ENCODE results near the gene ADAM17. TPM values are rescaled to one million over a fixed set of nuclear protein-coding genes. Genes with fewer than 3 reads are reported as not detected.
"Not testable (repeated sequence)": the region's sequence is repeated elsewhere in the genome, so short reads cannot be mapped to it uniquely, and the experiment has no call there.

Gene ADAM17
- polyA plus RNA-seq (ENCODE audit: low read depth in 6 of 6) = 10 to 100 TPM in 5 of 6 donors, 1 to 10 TPM in 1; 9.1 to 23.8 (median 21.3) TPM

DNA sequence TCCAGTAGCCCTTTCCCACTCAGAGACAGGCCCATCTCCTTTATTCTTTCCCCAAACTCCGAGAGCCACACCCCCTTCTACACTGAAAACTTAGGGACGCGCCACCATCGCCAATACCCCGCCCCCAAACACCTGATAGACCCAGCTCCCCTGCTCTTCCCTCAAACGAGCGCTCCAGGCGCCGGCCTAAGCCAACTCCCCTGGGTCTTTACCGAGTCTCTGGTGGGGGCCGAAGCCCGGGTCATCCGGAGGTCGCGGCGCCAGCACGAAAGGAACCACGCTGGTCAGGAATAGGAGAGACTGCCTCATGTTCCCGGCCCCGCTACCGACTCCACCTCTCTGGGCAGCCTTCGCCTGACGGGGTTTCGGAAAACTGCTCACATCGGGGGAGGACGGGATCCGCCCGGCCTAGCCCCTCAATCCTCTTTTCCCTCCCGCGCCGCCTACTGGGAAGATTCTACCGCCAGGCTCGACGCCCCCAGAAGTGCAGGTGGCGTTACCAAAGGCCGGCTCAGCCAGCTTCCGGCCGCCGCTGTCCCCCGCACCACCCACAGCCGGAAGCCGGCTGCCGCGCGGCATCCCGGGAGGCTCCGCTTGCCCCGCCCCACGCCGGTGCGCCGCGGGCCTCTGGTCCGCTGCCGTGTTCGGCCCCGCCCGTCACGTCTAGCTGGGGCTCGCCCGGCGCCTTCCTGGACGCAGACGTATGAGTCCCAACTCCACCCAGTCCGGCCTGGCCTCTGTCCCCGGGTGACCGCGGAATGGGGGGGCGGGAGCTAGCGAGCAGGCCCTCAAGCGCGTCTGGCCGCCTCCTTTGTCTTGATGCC is at the start of gene ADAM17:
TSS of gene ADAM17 (minus strand) at position 534 of the 824 bp plus-strand sequence. CDS start at position 309, 225 bp downstream.
- peak; percentile 92 for DNase-seq
- ATAC-seq (ENCODE audit: low read depth in 2 of 2) = peak; percentile 92
- no peaks in the 10 kb centered on the region for H3K27me3 Mint-ChIP-seq
- H3K27ac Mint-ChIP-seq = peak within 1 kb of the TSS; percentile 91 to 99 (median 98)
- peaks cover 42 to 65% (median 51%) of the 10 kb centered on the region in 3 donors for H3K4me1 Mint-ChIP-seq
- no peaks in the 10 kb centered on the region for H3K9me3 Mint-ChIP-seq
- peak within 1 kb of the TSS; percentile 92 to 99 (median 97) for H3K4me3 Mint-ChIP-seq
- H3K36me3 Mint-ChIP-seq = no peaks in the 10 kb centered on the region

GRCh38 chr2:9602412-9602811 is 46.8 kb upstream of the ADAM17 start:
- H3K9me3 Mint-ChIP-seq = peaks cover 0 to 15% (median 9%) of the 10 kb centered on the region in 7 donors
- peak overlapping the region in 1 of 6 donors; percentile 73 for H3K27ac Mint-ChIP-seq
- ATAC-seq (ENCODE audit: low read depth in 2 of 2) = no peak
- no peaks in the 10 kb centered on the region for H3K27me3 Mint-ChIP-seq
- H3K4me3 Mint-ChIP-seq = no peak overlapping the region
- no peak for DNase-seq
- H3K36me3 Mint-ChIP-seq = peaks cover 20 to 25% of the 10 kb centered on the region in 2 donors
- peaks cover 29 to 58% (median 50%) of the 10 kb centered on the region in 3 donors for H3K4me1 Mint-ChIP-seq

DNA sequence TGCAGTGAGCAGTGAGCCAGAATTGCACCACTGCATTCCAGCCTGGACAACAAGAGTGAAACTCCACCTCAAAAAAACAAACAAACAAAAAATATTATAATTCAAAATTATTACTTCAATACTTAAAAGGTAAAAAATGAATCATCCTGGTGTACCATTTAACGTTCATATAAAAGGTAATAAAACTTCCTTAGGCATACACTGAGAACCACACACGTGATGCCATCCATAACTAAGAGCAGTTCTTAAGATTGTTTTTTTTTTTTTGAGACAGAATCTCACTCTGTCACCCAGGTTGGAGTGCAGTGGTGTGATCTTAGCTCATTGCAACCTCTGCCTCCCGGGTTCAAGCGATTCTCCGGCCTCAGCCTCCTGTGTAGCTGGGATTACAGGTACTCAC is 45.8 kb upstream of the ADAM17 start:
- peaks cover 0 to 15% (median 9%) of the 10 kb centered on the region in 7 donors for H3K9me3 Mint-ChIP-seq
- H3K4me3 Mint-ChIP-seq = no peak overlapping the region
- ATAC-seq (ENCODE audit: low read depth in 2 of 2) = no peak
- H3K27me3 Mint-ChIP-seq = no peaks in the 10 kb centered on the region
- H3K36me3 Mint-ChIP-seq = peaks cover 20 to 25% of the 10 kb centered on the region in 2 donors
- peak overlapping the region in 1 of 6 donors; percentile 24 for H3K27ac Mint-ChIP-seq
- peaks cover 31 to 55% (median 53%) of the 10 kb centered on the region in 3 donors for H3K4me1 Mint-ChIP-seq
- no peak for DNase-seq

DNA sequence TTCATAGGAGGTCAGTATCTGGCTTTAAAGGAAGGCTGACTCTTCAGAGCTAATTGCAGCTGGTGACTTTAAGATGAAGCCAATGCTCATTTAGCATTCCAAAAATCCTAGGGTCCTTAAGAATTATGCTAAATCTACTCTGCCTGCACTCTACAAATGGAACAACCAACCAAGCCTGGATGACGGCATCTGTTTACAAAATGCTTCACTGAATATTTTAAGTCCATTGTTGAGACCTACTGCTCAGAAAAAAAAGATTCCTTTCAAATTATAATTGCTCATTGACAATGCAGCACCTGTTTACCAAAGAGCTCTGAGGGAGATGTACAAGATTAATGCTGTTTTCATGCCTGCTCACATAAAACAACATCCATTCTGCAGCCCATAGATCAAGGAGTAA is 43.8 kb upstream of the ADAM17 start:
- Mint-ChIP-seq H3K27ac (peak overlapping the region in 2 of 6 donors; percentile 33 to 43), H3K4me1 (peaks cover 37 to 50% (median 47%) of the 10 kb centered on the region in 3 donors)

GRCh38 chr2:9596621-9597311 is 41.1 kb upstream of the ADAM17 start:
- DNase-seq (no peak), ATAC-seq (ENCODE audit: low read depth in 2 of 2) (no peak)
- Mint-ChIP-seq H3K4me1 (peaks cover 35 to 46% (median 38%) of the 10 kb centered on the region in 3 donors), H3K27ac (peak overlapping the region in 5 of 6 donors; percentile 62 to 92 (median 75)), H3K36me3 (peaks cover 20 to 25% of the 10 kb centered on the region in 2 donors), H3K9me3 (peaks cover 0 to 15% (median 9%) of the 10 kb centered on the region in 7 donors), H3K4me3 (peak overlapping the region in 7 of 8 donors; percentile 40 to 64 (median 52)), H3K27me3 (no peaks in the 10 kb centered on the region)

More for the DNA sequence above, 43.8 kb upstream of the ADAM17 start:
- DNase-seq (no peak), ATAC-seq (ENCODE audit: low read depth in 2 of 2) (no peak)
- Mint-ChIP-seq H3K4me3 (peak overlapping the region in 1 of 8 donors; percentile 21), H3K9me3 (peaks cover 0 to 15% (median 9%) of the 10 kb centered on the region in 7 donors), H3K36me3 (peaks cover 20 to 25% of the 10 kb centered on the region in 2 donors), H3K27me3 (no peaks in the 10 kb centered on the region)

DNA sequence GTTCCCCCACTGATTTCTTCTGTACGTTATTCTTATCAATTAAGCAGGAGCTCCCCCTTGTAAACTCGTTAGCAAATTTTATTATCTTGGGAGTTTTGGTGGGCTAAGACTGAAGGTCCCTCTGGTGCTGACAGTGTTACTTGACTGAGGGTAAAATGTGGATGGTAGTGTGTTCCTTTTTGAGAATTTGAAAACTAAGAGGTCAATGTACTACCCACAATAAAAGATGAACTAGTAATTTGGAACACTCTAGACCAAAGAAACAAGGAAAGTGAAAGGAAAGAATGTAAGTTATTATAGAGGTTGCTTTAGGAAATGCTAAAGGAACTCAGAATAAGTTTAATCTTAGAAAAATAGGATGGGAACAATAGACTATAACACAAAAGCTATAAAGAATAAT is 40.1 kb upstream of the ADAM17 start:
- DNase-seq = no peak
- Mint-ChIP-seq H3K4me3 (peak overlapping the region in 1 of 8 donors; percentile 24), H3K36me3 (peaks cover 20 to 30% of the 10 kb centered on the region in 2 donors), H3K27me3 (no peaks in the 10 kb centered on the region), H3K4me1 (peaks cover 32 to 45% (median 38%) of the 10 kb centered on the region in 3 donors), H3K9me3 (peaks cover 0 to 15% (median 9%) of the 10 kb centered on the region in 7 donors), H3K27ac (peak overlapping the region in 3 of 6 donors; percentile 23 to 92 (median 69))
- ATAC-seq (ENCODE audit: low read depth in 2 of 2) = no peak

DNA sequence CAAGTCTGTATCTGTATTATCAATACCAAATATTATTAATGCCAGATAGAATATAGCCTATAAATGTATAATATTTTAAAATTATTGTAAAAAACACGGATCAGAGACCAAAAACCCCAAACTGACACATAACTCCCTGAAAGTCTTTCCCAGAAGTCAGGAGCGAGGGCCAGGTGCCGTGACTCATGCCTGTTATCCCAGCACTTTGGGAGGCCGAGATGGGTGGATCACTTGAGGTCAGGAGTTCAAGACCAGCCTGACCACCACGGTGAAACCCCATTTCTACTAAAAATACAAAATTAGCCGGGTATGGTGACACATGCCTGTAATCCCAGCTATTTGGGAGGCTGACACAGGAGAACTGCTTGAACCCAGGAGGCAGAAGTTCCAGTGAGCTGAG is 39.6 kb upstream of the ADAM17 start:
- H3K9me3 Mint-ChIP-seq = peaks cover 0 to 15% (median 9%) of the 10 kb centered on the region in 7 donors
- DNase-seq; H3K27me3 Mint-ChIP-seq; H3K4me3 Mint-ChIP-seq; ATAC-seq (ENCODE audit: low read depth in 2 of 2): not testable (repeated sequence)
- peaks cover 28 to 45% (median 38%) of the 10 kb centered on the region in 3 donors for H3K4me1 Mint-ChIP-seq
- H3K36me3 Mint-ChIP-seq = peaks cover 20 to 26% of the 10 kb centered on the region in 2 donors
- peak overlapping the region in 2 of 6 donors; percentile 23 to 92 for H3K27ac Mint-ChIP-seq

DNA sequence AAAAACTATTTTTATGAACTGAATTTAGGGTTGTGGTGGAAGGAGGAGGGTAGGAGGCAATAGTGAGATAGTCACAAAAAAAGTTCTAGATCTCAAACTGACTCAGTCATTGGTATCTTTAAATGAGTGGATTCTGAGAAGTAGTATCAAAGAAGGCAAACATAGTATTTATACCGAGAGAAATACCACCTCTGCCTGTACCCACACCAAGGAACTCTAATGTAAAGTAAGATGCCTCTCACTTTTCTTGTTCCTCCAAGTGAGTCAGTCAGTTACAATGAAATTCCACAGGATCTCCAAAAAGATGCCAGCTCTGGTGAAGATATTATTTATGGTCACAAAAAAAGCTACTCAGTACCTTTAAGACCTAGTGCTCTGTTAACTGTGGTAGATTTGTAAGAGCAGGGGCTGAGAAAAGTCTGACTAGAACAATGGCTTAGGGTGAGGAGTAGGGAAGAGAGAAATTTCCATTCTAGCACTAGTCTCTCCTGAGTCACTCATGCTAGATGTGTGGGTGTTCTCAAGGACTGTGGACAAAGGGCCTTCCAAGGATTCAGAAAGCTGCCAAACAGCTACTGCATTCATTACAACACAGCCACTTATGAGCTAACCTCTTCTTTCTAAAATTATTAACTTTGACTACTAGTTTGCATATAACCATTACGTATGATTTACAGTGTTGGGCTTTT is 38.9 kb upstream of the ADAM17 start:
- H3K4me1 Mint-ChIP-seq = peaks cover 26 to 38% (median 33%) of the 10 kb centered on the region in 3 donors
- peaks cover 13 to 18% of the 10 kb centered on the region in 2 donors for H3K36me3 Mint-ChIP-seq
- peak overlapping the region in 5 of 6 donors; percentile 3 to 80 (median 34) for H3K27ac Mint-ChIP-seq
- peaks cover 0 to 9% (median 2%) of the 10 kb centered on the region in 7 donors for H3K9me3 Mint-ChIP-seq
- DNase-seq (no peak), ATAC-seq (ENCODE audit: low read depth in 2 of 2) (no peak)
- no peaks in the 10 kb centered on the region for H3K27me3 Mint-ChIP-seq
- no peak overlapping the region for H3K4me3 Mint-ChIP-seq

DNA sequence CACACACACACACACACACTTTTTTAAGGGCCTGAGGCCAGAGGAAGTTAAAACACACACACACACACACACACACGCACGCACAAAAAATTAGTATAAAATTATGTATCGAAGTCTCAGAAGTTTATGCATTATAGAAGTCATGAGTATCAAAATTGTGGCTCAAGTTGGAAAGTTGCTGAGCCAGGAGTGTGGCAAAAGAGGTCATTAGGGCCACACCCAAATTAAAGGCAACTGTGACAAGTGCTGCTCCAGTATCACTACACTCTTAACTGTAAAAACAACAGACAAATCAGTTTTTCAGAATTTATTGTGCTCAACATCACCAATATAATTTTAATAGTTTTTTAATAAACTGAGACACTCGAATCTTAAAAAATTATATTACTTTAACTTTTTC is 38.3 kb upstream of the ADAM17 start:
- H3K27me3 Mint-ChIP-seq = no peaks in the 10 kb centered on the region
- no peak overlapping the region for H3K4me3 Mint-ChIP-seq
- ATAC-seq (ENCODE audit: low read depth in 2 of 2) (no peak), DNase-seq (no peak)
- H3K36me3 Mint-ChIP-seq = peaks cover 7 to 13% of the 10 kb centered on the region in 2 donors
- H3K9me3 Mint-ChIP-seq = peaks cover 0 to 3% (median 0%) of the 10 kb centered on the region in 7 donors
- H3K4me1 Mint-ChIP-seq = peaks cover 26 to 36% (median 33%) of the 10 kb centered on the region in 3 donors
- peak overlapping the region in 3 of 6 donors; percentile 10 to 80 (median 78) for H3K27ac Mint-ChIP-seq

DNA sequence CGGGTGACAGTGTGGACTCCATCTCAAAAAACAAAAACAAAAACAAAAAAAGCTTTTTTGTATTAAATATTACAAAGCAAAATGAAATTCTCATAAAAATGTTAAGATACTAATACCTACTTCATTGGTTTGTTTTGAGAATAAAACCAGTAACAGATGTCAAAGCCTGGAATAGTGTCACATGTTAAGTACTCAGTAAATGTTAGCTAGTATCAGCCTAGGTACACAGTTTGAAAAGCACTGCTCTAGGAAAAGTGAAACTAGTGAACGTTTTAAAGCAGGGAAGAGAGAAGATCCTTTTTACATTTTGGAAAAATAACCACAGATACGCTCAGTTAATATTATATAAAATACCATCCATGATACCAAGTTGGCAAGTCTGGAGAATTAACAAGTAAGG is 37.1 kb upstream of the ADAM17 start:
- ATAC-seq (ENCODE audit: low read depth in 2 of 2) (no peak), DNase-seq (no peak)
- no peaks in the 10 kb centered on the region for H3K27me3 Mint-ChIP-seq
- peaks cover 19 to 31% (median 24%) of the 10 kb centered on the region in 3 donors for H3K4me1 Mint-ChIP-seq
- H3K4me3 Mint-ChIP-seq = no peak overlapping the region
- H3K36me3 Mint-ChIP-seq = peaks cover 0 to 6% of the 10 kb centered on the region in 2 donors
- no peaks in the 10 kb centered on the region for H3K9me3 Mint-ChIP-seq
- peak overlapping the region in 2 of 6 donors; percentile 19 to 59 for H3K27ac Mint-ChIP-seq

DNA sequence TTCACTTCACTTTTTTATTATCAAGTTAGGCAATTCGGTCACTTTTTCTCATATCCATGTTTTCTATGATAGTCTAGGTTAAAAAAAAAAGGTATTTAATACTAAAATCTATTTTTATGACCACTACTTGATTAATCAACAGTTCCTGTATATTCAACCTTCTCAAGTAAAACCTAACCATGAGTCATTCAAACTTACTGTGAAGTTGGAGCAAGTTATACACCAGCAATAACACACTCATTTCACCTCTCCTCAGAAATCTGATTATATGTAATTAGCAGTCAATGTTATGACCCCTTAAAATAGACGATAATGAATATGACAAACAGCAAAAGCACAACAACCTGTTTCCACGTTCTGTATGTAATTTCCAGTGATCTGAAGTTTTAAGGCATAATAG is 35.0 kb upstream of the ADAM17 start:
- H3K27me3 Mint-ChIP-seq = no peaks in the 10 kb centered on the region
- peak overlapping the region in 1 of 6 donors; percentile 8 for H3K27ac Mint-ChIP-seq
- H3K4me1 Mint-ChIP-seq = peaks cover 5 to 14% (median 13%) of the 10 kb centered on the region in 3 donors
- peaks cover 8 to 15% of the 10 kb centered on the region in 2 donors for H3K36me3 Mint-ChIP-seq
- H3K9me3 Mint-ChIP-seq = no peaks in the 10 kb centered on the region
- DNase-seq (no peak), ATAC-seq (ENCODE audit: low read depth in 2 of 2) (no peak)
- H3K4me3 Mint-ChIP-seq = no peak overlapping the region

GRCh38 chr2:9586465-9586864 is 30.8 kb upstream of the ADAM17 start:
- peaks cover 10 to 26% of the 10 kb centered on the region in 2 donors for H3K36me3 Mint-ChIP-seq

More at GRCh38 chr2:9586465-9586864, 30.8 kb upstream of the ADAM17 start:
- ATAC-seq (ENCODE audit: low read depth in 2 of 2) = no peak
- DNase-seq = no peak
- no peaks in the 10 kb centered on the region for H3K9me3 Mint-ChIP-seq
- no peaks in the 10 kb centered on the region for H3K27me3 Mint-ChIP-seq
- H3K4me1 Mint-ChIP-seq = no peaks in the 10 kb centered on the region
- H3K27ac Mint-ChIP-seq = peak overlapping the region in 3 of 6 donors; percentile 6 to 27 (median 26)
- H3K4me3 Mint-ChIP-seq = no peak overlapping the region

All from naive B cell (primary cell).